T-cell (primary cell): ENCODE data around the gene PTPN7. TPM values are rescaled to one million over a fixed set of nuclear protein-coding genes. Genes with fewer than 3 reads are reported as not detected.

ENCODE experiments used
- ATAC-seq, 4 experiments: fragments of 200-7000 bp in 3 of 4; fragments of 150-1000 bp in 1 of 4; cut with Tn5 transposase; replicated peaks in 1 of 4; 1 replicate in 3 of 4; 2 replicates in 1 of 4; pipeline ENCODE4 v1.10.0; 2021; ENCODE audit warnings: moderate library complexity in 3 of 4, mild to moderate bottlenecking in 2 of 4, moderate number of reproducible peaks in 1 of 4
- CTCF ChIA-PET, 2 donors: fragments of 300-600 bp; sonication (Branson Sonifier 250); formaldehyde crosslinking; loops; one replicate each; lab custom pipeline; 2022; ENCODE audit warnings: antibody characterized with exemption in 2 of 2; lab: Charles Lee
- POLR2A ChIA-PET, 2 donors: fragments of 300-600 bp; sonication (Branson Sonifier 250); formaldehyde crosslinking; loops; one replicate each; lab custom pipeline; 2022; ENCODE audit warnings: antibody characterized with exemption in 2 of 2; lab: Charles Lee
- DNase-seq, 35 experiments: peaks; one replicate each; pipeline versions ENCODE4 v3.0.0 to v3.0.0-alpha.2; 2013 to 2023
- H3K27ac ChIP-seq: one replicate; pipeline ENCODE4 v1.5.1; 2013; ENCODE audit warnings: low read length
- H3K27me3 ChIP-seq, 2 experiments: replicated peaks in 1 of 2; 1 replicate in 1 of 2; 2 replicates in 1 of 2; pipeline versions ENCODE4 v1.6.1 to v1.7.0; 2013; ENCODE audit warnings: low read length in 1 of 2, mixed read lengths in 1 of 2; ENCODE audit not compliant: control insufficient read depth in 2 of 2, insufficient read depth in 2 of 2; ENCODE audit errors: extremely low read depth in 1 of 2
- H3K36me3 ChIP-seq, 2 donors: 1 replicate in 1 of 2; 2 replicates in 1 of 2; pipeline versions ENCODE4 v1.6.1 to v1.7.0; 2013; ENCODE audit warnings: low read length in 1 of 2; ENCODE audit not compliant: control insufficient read depth in 2 of 2, insufficient read depth in 1 of 2; ENCODE audit errors: extremely low read depth in 1 of 2
- H3K4me1 ChIP-seq, 2 experiments: 1 replicate in 1 of 2; 2 replicates in 1 of 2; pipeline versions ENCODE4 v1.6.1 to v1.7.0; 2013; ENCODE audit warnings: low read length in 2 of 2, mixed read lengths in 1 of 2; ENCODE audit not compliant: insufficient read depth in 2 of 2, control insufficient read depth in 1 of 2; ENCODE audit errors: extremely low read depth in 1 of 2
- H3K4me3 ChIP-seq, 2 donors: 1 replicate in 1 of 2; 2 replicates in 1 of 2; pipeline versions ENCODE4 v1.5.1 to v1.7.0; 2013; ENCODE audit warnings: mild to moderate bottlenecking in 2 of 2, low read length in 1 of 2, moderate library complexity in 1 of 2; ENCODE audit not compliant: control insufficient read depth in 1 of 2; ENCODE audit errors: extremely low read depth in 1 of 2
- H3K9me3 ChIP-seq: 2 replicates; pipeline ENCODE4 v1.7.0; 2013
- H3K27ac Mint-ChIP-seq, 2 donors: one replicate each; pipeline ENCODE4 v1.8.0; 2020 to 2021; ENCODE audit warnings: mild to moderate bottlenecking in 2 of 2, mixed read lengths in 2 of 2
- H3K27me3 Mint-ChIP-seq, 2 donors: one replicate each; pipeline ENCODE4 v1.8.0; 2021 to 2022; ENCODE audit warnings: mixed read lengths in 2 of 2
- H3K36me3 Mint-ChIP-seq: one replicate; pipeline ENCODE4 v1.8.0; 2021; ENCODE audit warnings: mixed read lengths
- H3K4me1 Mint-ChIP-seq, 3 donors: one replicate each; pipeline ENCODE4 v1.8.0; 2020 to 2022; ENCODE audit warnings: mixed read lengths in 3 of 3, mild to moderate bottlenecking in 1 of 3
- H3K4me3 Mint-ChIP-seq, 3 donors: one replicate each; pipeline ENCODE4 v1.8.0; 2020 to 2022; ENCODE audit warnings: mild to moderate bottlenecking in 3 of 3, mixed read lengths in 3 of 3, moderate library complexity in 3 of 3
- H3K9me3 Mint-ChIP-seq, 3 donors: one replicate each; pipeline ENCODE4 v1.8.0; 2020 to 2022; ENCODE audit warnings: mixed read lengths in 3 of 3
- WGBS: methylation state at CpG from one replicate; pipeline ENCODE4 v1.1.5; 2013; ENCODE audit warnings: missing lambda C conversion rate; ENCODE audit not compliant: insufficient coverage; 5-methylcytosine and 5-hydroxymethylcytosine counted together
- total RNA-seq, 35 experiments: library from RNA in 6 of 35; stranded (reverse) in 6 of 35; fragments of 120-200 nt in 1 of 35; gene quantifications; one replicate each; pipeline versions ENCODE4 v1.2.1 to v1.2.4 and lab custom pipeline; 2013 to 2026

The PTPN7 gene
- total RNA-seq, 5 donors from 2014 or later (not counting 1 experiment from before 2014, with no cell fraction given): 67.1 to 124 (median 71.7) TPM

DNA sequence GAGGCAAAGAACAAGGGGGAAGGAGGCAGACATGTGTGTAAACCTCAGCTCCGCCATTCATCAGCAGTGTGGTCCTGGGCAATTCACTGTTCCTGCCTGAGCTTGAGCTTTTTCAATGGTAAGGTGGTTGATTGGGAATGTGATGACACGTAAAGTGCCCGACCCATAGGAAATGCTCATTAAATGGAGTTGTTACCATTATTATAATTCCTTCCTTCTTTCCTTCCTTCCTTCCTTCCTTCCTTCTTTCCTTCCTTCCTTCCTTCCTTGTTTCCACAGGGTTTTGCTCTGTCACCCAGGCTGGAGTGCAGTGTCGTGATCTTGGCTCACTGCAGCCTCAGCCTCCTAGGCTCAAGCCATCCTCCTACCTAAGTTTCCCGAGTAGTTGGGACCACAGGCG, 33.3 kb downstream of the PTPN7 start:
- POLR2A ChIA-PET: no interaction called here
- peaks cover 0 to 17% of the 10 kb centered on the region in 2 experiments for H3K27me3 ChIP-seq
- no peaks in the 10 kb centered on the region for H3K4me1 ChIP-seq
- H3K27ac Mint-ChIP-seq: no peak overlapping the region
- H3K27me3 Mint-ChIP-seq: peaks cover 3 to 12% of the 10 kb centered on the region in 2 donors
- H3K36me3 ChIP-seq: peaks cover 0 to 3% of the 10 kb centered on the region in 2 donors
- H3K9me3 ChIP-seq: no peaks in the 10 kb centered on the region
- peaks cover 0 to 6% (median 4%) of the 10 kb centered on the region in 3 donors for H3K4me1 Mint-ChIP-seq
- no peaks in the 10 kb centered on the region for H3K9me3 Mint-ChIP-seq
- no peaks in the 10 kb centered on the region for H3K36me3 Mint-ChIP-seq
- no CpG with 5 or more reads among the region's 6 CpGs for WGBS
- CTCF ChIA-PET: interaction anchor here in 1 of 2 donors (0.7 kb wide), 1 partner anchor 449 kb away, joined by 3 read pairs; no protein-coding TSS in a partner anchor
- no peak overlapping the region for H3K4me3 Mint-ChIP-seq
- DNase-seq (no peak), ATAC-seq (no peak)
- H3K27ac ChIP-seq: no peak overlapping the region
- H3K4me3 ChIP-seq: no peak overlapping the region

DNA sequence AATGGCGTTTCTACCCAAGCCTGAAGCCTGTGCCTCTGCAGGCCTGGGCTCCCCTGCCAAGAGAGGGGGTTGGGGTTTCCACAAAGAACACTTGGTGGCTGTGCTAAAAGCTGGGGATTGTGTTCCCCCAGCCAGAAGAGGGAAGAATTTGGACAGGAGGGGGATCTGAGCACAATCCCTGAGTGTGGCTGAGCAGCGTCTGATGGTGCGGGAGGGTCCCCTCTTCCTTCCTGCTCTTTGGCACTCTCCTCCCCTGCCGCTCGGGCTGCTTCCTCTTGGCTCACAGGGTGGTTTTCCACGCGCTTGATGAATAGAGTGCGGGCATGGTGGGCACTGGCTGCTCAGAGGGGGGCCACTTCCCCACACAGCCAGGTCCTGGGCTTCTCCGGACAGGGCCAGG, 34.0 kb downstream of the PTPN7 start:
- H3K4me1 ChIP-seq: no peaks in the 10 kb centered on the region
- H3K27me3 ChIP-seq: peaks cover 0 to 19% of the 10 kb centered on the region in 2 experiments
- no peak overlapping the region for H3K27ac ChIP-seq
- CTCF ChIA-PET: interaction anchor here (0.7 to 1.3 kb wide), 3 partner anchors 8 to 448 kb away, joined by 3 to 5 read pairs (median 3); no protein-coding TSS in a partner anchor
- Mint-ChIP-seq H3K27me3 (peaks cover 9 to 17% of the 10 kb centered on the region in 2 donors), H3K4me3 (no peak overlapping the region), H3K4me1 (peaks cover 0 to 2% (median 0%) of the 10 kb centered on the region in 3 donors), H3K27ac (no peak overlapping the region), H3K9me3 (no peaks in the 10 kb centered on the region), H3K36me3 (no peaks in the 10 kb centered on the region)
- 0% methylated on average over 1 of the region's 9 CpGs for WGBS
- POLR2A ChIA-PET: no interaction called here
- no peaks in the 10 kb centered on the region for H3K36me3 ChIP-seq
- DNase-seq (no peak), ATAC-seq (no peak)
- H3K4me3 ChIP-seq: no peak overlapping the region
- no peaks in the 10 kb centered on the region for H3K9me3 ChIP-seq

DNA sequence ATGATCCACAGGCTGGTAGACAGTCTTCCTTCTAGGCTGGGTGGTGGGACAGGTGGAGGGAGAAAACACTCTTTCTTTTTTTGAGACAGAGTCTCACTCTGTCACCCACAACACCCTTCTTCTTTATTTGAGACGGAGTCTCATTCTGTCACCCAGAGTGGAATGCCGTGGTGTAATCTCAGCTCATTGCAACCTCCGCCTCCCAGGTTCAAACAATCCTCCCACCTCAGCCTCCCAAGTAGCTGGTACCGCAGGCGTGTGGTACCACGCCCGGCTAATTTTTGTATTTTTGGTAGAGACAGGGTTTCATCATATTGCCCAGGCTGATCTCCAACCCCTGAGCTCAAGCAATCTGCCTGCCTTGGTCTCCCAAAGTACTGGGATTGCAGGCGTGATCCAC, 34.8 kb downstream of the PTPN7 start:
- no peaks in the 10 kb centered on the region for H3K4me1 ChIP-seq
- Mint-ChIP-seq H3K4me3 (no peak overlapping the region), H3K27me3 (peaks cover 12 to 21% of the 10 kb centered on the region in 2 donors), H3K9me3 (no peaks in the 10 kb centered on the region), H3K27ac (no peak overlapping the region), H3K4me1 (peaks cover 0 to 2% (median 0%) of the 10 kb centered on the region in 3 donors), H3K36me3 (no peaks in the 10 kb centered on the region)
- H3K9me3 ChIP-seq: no peaks in the 10 kb centered on the region
- ChIA-PET CTCF (interaction anchor here in 1 of 2 donors (1.3 kb wide), 1 partner anchor 9 kb away, joined by 3 read pairs; no protein-coding TSS in a partner anchor), POLR2A (no interaction called here)
- DNase-seq (no peak), ATAC-seq (no peak)
- H3K36me3 ChIP-seq: no peaks in the 10 kb centered on the region
- H3K27ac ChIP-seq: no peak overlapping the region
- H3K4me3 ChIP-seq: no peak overlapping the region
- H3K27me3 ChIP-seq: peaks cover 0 to 17% of the 10 kb centered on the region in 2 experiments
- no CpG with 5 or more reads among the region's 8 CpGs for WGBS

DNA sequence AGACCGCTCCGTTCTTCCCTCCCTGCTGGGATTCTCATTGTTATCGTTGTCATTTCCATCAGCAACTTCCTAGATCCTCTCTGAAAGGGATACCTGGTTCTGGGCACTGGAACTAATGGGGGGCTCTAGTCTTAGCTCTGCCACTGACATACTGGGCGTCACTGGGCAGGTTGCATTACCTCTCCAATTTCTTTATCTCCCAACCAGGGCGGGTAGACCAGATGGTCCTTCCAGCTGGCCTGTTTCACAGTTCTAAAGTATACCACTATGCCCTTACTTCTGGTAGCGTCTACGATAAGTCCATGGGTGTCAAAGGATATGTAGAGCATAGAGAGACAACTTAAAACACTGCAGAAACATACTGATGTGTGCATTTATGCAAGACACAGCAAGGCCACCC, 36.3 kb downstream of the PTPN7 start:
- Histone ChIP-seq H3K27me3 (peaks cover 0 to 26% of the 10 kb centered on the region in 2 experiments), H3K4me3 (no peak overlapping the region), H3K27ac (no peak overlapping the region), H3K9me3 (no peaks in the 10 kb centered on the region), H3K4me1 (no peaks in the 10 kb centered on the region), H3K36me3 (no peaks in the 10 kb centered on the region)
- POLR2A ChIA-PET: no interaction called here
- Mint-ChIP-seq H3K4me3 (no peak overlapping the region), H3K9me3 (no peaks in the 10 kb centered on the region), H3K36me3 (no peaks in the 10 kb centered on the region), H3K4me1 (peaks cover 0 to 2% (median 0%) of the 10 kb centered on the region in 3 donors), H3K27me3 (peaks cover 12 to 21% of the 10 kb centered on the region in 2 donors), H3K27ac (no peak overlapping the region)
- ATAC-seq: no peak
- DNase-seq: no peak
- 90% methylated on average over 3 of the region's 7 CpGs for WGBS
- CTCF ChIA-PET: no interaction called here

DNA sequence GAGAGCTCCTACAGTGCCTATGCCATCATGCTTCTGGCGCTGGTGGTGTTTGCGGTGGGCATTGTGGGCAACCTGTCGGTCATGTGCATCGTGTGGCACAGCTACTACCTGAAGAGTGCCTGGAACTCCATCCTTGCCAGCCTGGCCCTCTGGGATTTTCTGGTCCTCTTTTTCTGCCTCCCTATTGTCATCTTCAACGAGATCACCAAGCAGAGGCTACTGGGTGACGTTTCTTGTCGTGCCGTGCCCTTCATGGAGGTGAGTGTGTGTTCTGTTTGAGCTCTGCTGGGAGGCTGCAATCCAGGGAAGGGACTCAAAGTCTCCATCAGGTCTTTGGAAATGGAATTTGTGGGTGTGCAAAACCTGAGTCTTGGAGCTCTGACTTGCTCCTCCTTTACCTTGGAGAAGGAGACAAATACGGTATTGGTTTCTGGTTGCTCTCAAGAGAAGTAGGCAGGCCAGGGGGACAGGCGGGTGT, 37.0 kb downstream of the PTPN7 start:
- CTCF ChIA-PET: no interaction called here

DNA sequence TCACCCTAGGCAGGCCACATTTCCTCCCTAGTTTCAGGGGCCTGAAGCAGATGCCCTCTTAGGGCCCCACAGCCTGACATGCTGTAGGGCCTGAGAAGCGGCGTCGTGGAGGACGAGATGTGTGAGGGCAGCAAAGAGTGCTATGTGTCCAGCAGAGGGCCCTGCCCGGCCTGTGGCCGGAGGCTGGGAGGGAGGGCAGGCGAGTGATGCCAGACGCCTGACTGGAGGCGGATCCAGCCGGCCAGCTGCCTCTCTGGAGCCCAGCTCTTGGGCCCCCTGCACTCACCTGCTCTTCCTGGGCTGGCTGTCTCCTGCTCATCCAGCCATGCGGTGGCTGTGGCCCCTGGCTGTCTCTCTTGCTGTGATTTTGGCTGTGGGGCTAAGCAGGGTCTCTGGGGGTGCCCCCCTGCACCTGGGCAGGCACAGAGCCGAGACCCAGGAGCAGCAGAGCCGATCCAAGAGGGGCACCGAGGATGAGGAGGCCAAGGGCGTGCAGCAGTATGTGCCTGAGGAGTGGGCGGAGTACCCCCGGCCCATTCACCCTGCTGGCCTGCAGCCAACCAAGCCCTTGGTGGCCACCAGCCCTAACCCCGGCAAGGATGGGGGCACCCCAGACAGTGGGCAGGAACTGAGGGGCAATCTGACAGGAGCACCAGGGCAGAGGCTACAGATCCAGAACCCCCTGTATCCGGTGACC, 37.6 kb downstream of the PTPN7 start, which contains the start of gene GPR37L1:
TSS of gene GPR37L1 (plus strand) at position 279 of the 697 bp plus-strand sequence. CDS start at position 326, 47 bp downstream.
- Mint-ChIP-seq H3K36me3 (no peaks in the 10 kb centered on the region), H3K4me3 (no peak within 1 kb of the TSS), H3K4me1 (peaks cover 0 to 2% (median 0%) of the 10 kb centered on the region in 3 donors), H3K27me3 (peaks cover 12 to 21% of the 10 kb centered on the region in 2 donors), H3K27ac (no peak within 1 kb of the TSS), H3K9me3 (no peaks in the 10 kb centered on the region)
- no peaks in the 10 kb centered on the region for H3K9me3 ChIP-seq
- POLR2A ChIA-PET: no interaction called here
- H3K27me3 ChIP-seq: peaks cover 0 to 31% of the 10 kb centered on the region in 2 experiments
- H3K27ac ChIP-seq: no peak within 1 kb of the TSS
- CTCF ChIA-PET: no interaction called here
- 82% methylated on average over 17 of the region's 19 CpGs for WGBS
- DNase-seq (no peak), ATAC-seq (no peak)
- no peaks in the 10 kb centered on the region for H3K4me1 ChIP-seq
- no peaks in the 10 kb centered on the region for H3K36me3 ChIP-seq
- H3K4me3 ChIP-seq: no peak within 1 kb of the TSS

More for the DNA sequence above, 37.0 kb downstream of the PTPN7 start:
- peaks cover 0 to 2% (median 0%) of the 10 kb centered on the region in 3 donors for H3K4me1 Mint-ChIP-seq
- H3K4me1 ChIP-seq: no peaks in the 10 kb centered on the region
- DNase-seq (no peak), ATAC-seq (no peak)
- no peaks in the 10 kb centered on the region for H3K9me3 ChIP-seq
- H3K27me3 Mint-ChIP-seq: peaks cover 12 to 21% of the 10 kb centered on the region in 2 donors
- no peaks in the 10 kb centered on the region for H3K9me3 Mint-ChIP-seq
- no peaks in the 10 kb centered on the region for H3K36me3 Mint-ChIP-seq
- peaks cover 0 to 31% of the 10 kb centered on the region in 2 experiments for H3K27me3 ChIP-seq
- H3K27ac Mint-ChIP-seq: no peak overlapping the region
- no peak overlapping the region for H3K4me3 ChIP-seq
- WGBS: 94% methylated on average over 8 of the region's 10 CpGs
- POLR2A ChIA-PET: no interaction called here
- no peak overlapping the region for H3K4me3 Mint-ChIP-seq
- H3K27ac ChIP-seq: no peak overlapping the region
- H3K36me3 ChIP-seq: no peaks in the 10 kb centered on the region
